MM.1S (cell line): ENCODE measurements around the gene MTTP.

Source experiments
- DNase-seq: peaks from one replicate; pipeline ENCODE4 v3.0.0-alpha.2; 2015
- H2AFZ ChIP-seq: fragments of 300-600 bp; sonication (generic); 2 replicates; pipeline ENCODE4 v1.6.0; 2016; ENCODE audit warnings: antibody characterized with exemption, low read length
- H3F3A ChIP-seq: fragments of 300-600 bp; sonication (generic); 2 replicates; pipeline ENCODE4 v1.6.1; 2016; ENCODE audit warnings: mild to moderate bottlenecking, antibody characterized with exemption, low read length, moderate library complexity, mixed read lengths; ENCODE audit not compliant: insufficient read depth
- H3K27ac ChIP-seq: fragments of 300-600 bp; sonication (generic); 2 replicates; pipeline ENCODE4 v1.5.1; 2016; ENCODE audit warnings: mild to moderate bottlenecking, low read length
- H3K27me3 ChIP-seq: fragments of 300-600 bp; sonication (generic); replicated peaks from 2 replicates; pipeline ENCODE4 v1.6.0; 2016; ENCODE audit warnings: low read length; ENCODE audit not compliant: insufficient read depth
- H3K36me3 ChIP-seq: fragments of 300-600 bp; sonication (generic); replicated peaks from 2 replicates; pipeline ENCODE4 v1.6.1; 2016; ENCODE audit warnings: mild to moderate bottlenecking, low read length, mixed read lengths; ENCODE audit not compliant: insufficient read depth
- H3K4me1 ChIP-seq: fragments of 300-600 bp; sonication (generic); 2 replicates; pipeline ENCODE4 v1.6.1; 2016; ENCODE audit warnings: low read length, mixed read lengths
- H3K4me2 ChIP-seq: fragments of 300-600 bp; sonication (generic); 2 replicates; pipeline ENCODE4 v1.6.0; 2016; ENCODE audit warnings: low read depth, low read length
- H3K4me3 ChIP-seq: fragments of 300-600 bp; sonication (generic); 2 replicates; pipeline ENCODE4 v1.5.1; 2016; ENCODE audit warnings: low read length, mixed read lengths
- H3K79me2 ChIP-seq: fragments of 300-600 bp; sonication (generic); 2 replicates; pipeline ENCODE4 v1.6.1; 2016; ENCODE audit warnings: mixed run types, low read length, mixed read lengths
- H3K9ac ChIP-seq: fragments of 300-600 bp; sonication (generic); 2 replicates; pipeline ENCODE4 v1.6.1; 2016; ENCODE audit warnings: low read length, mixed read lengths
- H3K9me2 ChIP-seq: fragments of 300-600 bp; sonication (generic); replicated peaks from 2 replicates; pipeline ENCODE4 v1.6.1; 2016; ENCODE audit warnings: mild to moderate bottlenecking, low read length, mixed read lengths; ENCODE audit not compliant: insufficient read depth
- H3K9me3 ChIP-seq: fragments of 300-600 bp; sonication (generic); replicated peaks from 2 replicates; pipeline ENCODE4 v1.6.1; 2016; ENCODE audit warnings: mild to moderate bottlenecking, low read length, mixed read lengths; ENCODE audit not compliant: insufficient read depth
- H4K20me1 ChIP-seq: fragments of 300-600 bp; sonication (generic); 2 replicates; pipeline ENCODE4 v1.6.1; 2016; ENCODE audit warnings: mild to moderate bottlenecking, low read length, moderate library complexity, mixed read lengths; ENCODE audit not compliant: insufficient read depth
- CTCF ChIP-seq: fragments of 300-600 bp; sonication (generic); IDR thresholded peaks from 2 replicates; pipeline ENCODE4 v1.5.1; 2016; ENCODE audit warnings: antibody characterized with exemption, low read length, mixed read lengths
- EZH2 ChIP-seq: fragments of 300-600 bp; sonication (generic); optimal IDR thresholded peaks from 2 replicates; pipeline ENCODE3; 2017; ENCODE audit warnings: low read depth, mild to moderate bottlenecking, antibody characterized with exemption, low read length, mixed read lengths
- EZH2phosphoT487 ChIP-seq: fragments of 300-600 bp; sonication (generic); IDR thresholded peaks from 2 replicates; pipeline ENCODE4 v1.6.1; 2018; ENCODE audit warnings: antibody characterized with exemption, low read length

MTTP gene

DNA sequence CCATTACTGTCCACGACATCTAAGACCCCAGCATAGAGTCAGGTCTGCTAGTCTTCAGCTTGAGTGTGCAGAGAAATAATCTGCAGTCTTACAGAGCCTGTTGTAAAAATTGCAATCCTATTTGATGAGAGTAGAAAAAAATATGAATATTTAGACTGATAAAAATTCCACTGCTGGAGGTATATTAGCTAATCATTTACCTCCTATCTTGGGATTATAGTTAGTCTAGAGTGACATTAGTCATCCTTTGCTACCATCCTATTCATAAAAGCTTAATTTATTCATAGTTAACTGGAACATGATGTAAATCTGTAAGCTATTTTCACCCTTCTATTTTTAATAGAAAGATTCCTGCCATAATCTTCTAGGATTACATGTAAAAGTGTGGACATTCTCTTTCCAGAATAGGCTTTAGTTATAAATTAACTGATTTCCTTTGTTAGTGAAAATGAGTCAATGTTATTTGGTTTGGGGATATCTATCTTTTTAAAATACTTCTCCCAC, 56.3 kb downstream of the MTTP start:
- no peaks in the 10 kb centered on the region for H3K9me3 ChIP-seq
- H2AFZ ChIP-seq = no peak overlapping the region
- H3K4me1 ChIP-seq = peaks cover 15% of the 10 kb centered on the region
- no peaks in the 10 kb centered on the region for H3K79me2 ChIP-seq
- no peaks in the 10 kb centered on the region for H4K20me1 ChIP-seq
- H3K36me3 ChIP-seq = no peaks in the 10 kb centered on the region
- peaks cover 7% of the 10 kb centered on the region; the same call in 1 of the 2 replicates for H3F3A ChIP-seq
- DNase-seq = no peak
- no peak overlapping the region for H3K9ac ChIP-seq
- no peak overlapping the region for H3K4me3 ChIP-seq
- no peak for TF ChIP-seq EZH2phosphoT487
- no peak for TF ChIP-seq CTCF
- no peak for TF ChIP-seq EZH2
- no peaks in the 10 kb centered on the region for H3K9me2 ChIP-seq
- H3K4me2 ChIP-seq = no peak overlapping the region
- H3K27me3 ChIP-seq = peaks cover 26% of the 10 kb centered on the region
- H3K27ac ChIP-seq = no peak overlapping the region

- Histone ChIP-seq H3K79me2 (no peaks in the 10 kb centered on the region), H3K9me2 (no peaks in the 10 kb centered on the region), H3K4me3 (no peak overlapping the region), H3K36me3 (no peaks in the 10 kb centered on the region), H3K9ac (no peak overlapping the region), H4K20me1 (no peaks in the 10 kb centered on the region), H3K27ac (no peak overlapping the region), H3K4me1 (peaks cover 12% of the 10 kb centered on the region; the same call in 1 of the 2 replicates), H3F3A (peaks cover 5% of the 10 kb centered on the region; the same call in 1 of the 2 replicates), H3K27me3 (peaks cover 3% of the 10 kb centered on the region), H3K4me2 (no peak overlapping the region), H2AFZ (no peak overlapping the region), H3K9me3 (no peaks in the 10 kb centered on the region)
- no peak for DNase-seq
- TF ChIP-seq EZH2 = no peak
- TF ChIP-seq EZH2phosphoT487 = no peak
- no peak for TF ChIP-seq CTCF
Observed at GRCh38 chr4:99633772-99634171, 59.1 kb downstream of the MTTP start.

DNA sequence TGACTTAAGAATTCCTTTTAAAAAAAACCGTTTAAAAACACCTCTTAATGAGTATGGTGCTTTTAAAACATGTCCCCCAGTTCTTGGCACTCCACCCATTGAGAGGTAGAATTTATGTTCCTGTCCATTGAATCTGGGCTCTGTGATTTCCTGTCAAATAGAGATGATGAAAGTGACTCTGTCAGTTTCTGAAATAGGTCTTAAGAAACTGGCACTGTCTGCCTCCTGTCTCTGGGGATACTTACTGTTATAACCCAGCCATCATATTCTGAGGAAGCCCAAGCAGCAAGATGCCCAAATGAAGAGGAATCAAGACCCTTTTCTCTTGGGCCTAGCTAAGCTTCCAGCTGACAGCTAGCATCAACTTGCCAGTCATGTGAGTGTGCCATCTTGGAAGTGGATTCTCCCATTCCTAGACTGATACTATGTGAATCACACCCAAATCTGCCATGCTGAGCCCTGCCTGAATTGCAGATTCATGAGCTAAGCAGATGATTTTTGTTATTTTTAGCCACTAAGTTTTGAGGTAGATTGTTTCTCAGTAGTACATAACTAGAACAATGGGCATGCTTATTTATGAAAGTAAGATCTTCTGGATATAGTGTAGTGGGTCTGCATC, 60.2 kb downstream of the MTTP start:
- DNase-seq = no peak
- Histone ChIP-seq H3K4me3 (no peak overlapping the region), H3K27me3 (no peaks in the 10 kb centered on the region; the same call in 1 of the 2 replicates), H3F3A (peaks cover 4% of the 10 kb centered on the region; the same call in 1 of the 2 replicates), H3K4me1 (peaks cover 4% of the 10 kb centered on the region; the same call in 1 of the 2 replicates), H3K4me2 (no peak overlapping the region), H3K79me2 (no peaks in the 10 kb centered on the region), H3K27ac (no peak overlapping the region), H4K20me1 (no peaks in the 10 kb centered on the region), H2AFZ (no peak overlapping the region), H3K9me2 (no peaks in the 10 kb centered on the region), H3K36me3 (no peaks in the 10 kb centered on the region), H3K9me3 (no peaks in the 10 kb centered on the region), H3K9ac (no peak overlapping the region)
- no peak for TF ChIP-seq EZH2phosphoT487
- no peak for TF ChIP-seq EZH2
- TF ChIP-seq CTCF = no peak
